GM18502 (cell line): Measurements from ENCODE around the gene MMP26.

Experiments used
- ATAC-seq: cut with Tn5 transposase; IDR thresholded peaks from one replicate; pipeline ENCODE4 v1.9.1; 2021; ENCODE audit warnings: mild to moderate bottlenecking; ENCODE audit not compliant: unreplicated experiment, poor library complexity

MMP26 gene

DNA sequence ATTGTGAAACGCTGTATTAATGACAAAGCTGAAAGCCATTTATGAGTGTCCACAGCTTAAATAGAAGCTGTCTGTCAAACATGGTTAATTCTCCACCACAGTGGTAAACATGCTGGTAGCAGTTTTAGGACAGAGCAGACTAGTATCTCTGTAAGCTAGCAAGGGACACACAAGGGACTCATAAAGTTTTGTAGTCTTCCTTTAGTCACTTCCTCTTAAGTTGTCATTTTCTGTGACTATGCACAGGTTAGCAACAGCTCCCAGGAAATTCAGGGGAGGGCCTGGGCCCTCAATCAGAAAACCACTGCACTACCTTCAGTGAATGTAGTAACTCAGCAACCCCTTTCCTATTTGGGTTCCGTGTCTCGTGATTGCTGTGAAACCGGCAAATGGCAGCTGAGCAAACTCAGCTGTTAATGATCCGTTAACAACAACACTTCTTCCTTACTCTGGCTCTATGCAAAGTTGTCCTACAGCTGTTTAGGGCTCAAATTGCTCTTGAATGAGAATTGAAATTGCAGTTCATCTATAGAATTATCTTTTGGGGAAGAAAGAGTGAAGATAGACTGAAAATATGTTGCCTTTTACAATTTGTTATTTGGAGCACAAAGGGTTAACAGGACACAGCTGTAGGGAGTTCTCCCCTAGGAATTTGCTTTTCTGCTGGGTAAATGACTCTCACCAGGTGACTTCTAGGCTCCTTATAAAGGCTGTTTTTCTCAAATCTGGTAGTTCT, at the start of gene MMP26:
Gene MMP26, plus strand, starts transcription at position 731 of the 736 bp plus-strand sequence.
- ATAC-seq = peak; percentile 53

- ATAC-seq = no peak
Measured at GRCh38 chr11:4658629-4659445, 45.7 kb upstream of the MMP26 start.

DNA sequence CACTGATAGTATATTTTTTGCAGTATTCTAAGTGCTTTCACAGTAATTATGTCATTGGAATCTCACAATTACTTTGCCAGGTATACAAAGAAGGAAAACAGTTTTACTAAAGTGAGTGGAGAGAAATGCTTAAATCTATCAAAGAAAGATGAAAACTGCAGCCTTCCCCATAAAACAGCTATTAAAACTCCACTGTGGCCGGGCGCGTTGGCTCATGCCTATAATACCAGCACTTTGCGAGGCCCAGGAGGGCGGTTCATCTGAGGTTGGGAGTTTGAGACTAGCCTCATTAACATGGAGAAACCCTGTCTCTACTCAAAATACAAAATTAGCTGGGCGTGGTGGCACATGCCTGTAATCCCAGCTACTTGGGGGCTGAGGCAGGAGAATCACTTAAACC, 41.7 kb upstream of the MMP26 start:
- ATAC-seq = no peak

- ATAC-seq = no peak
Measured at GRCh38 chr11:4664183-4664582, 40.4 kb upstream of the MMP26 start.

- ATAC-seq = no peak
Measured at GRCh38 chr11:4664786-4665185, 39.8 kb upstream of the MMP26 start.

GRCh38 chr11:4665424-4665823, 39.2 kb upstream of the MMP26 start:
- ATAC-seq = no peak

DNA sequence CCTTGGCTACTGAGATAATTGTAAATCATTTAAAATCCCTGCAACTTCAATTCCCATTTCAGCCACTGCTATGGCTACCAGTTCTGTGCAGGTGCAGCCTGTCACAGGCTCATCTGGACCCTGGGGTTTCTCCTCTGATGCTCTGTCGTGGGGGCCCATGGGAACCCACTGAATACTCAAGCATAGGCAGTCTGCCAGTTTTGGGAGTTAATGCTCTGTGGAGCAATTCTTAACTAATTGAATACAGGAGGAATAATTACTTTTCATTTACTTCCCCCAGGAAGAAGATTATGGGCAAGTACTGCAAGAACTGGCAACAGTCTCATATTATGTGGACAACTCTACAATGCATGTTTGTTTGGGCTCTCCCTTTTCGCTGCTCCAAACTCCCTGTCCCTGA, 32.8 kb upstream of the MMP26 start:
- ATAC-seq = no peak

DNA sequence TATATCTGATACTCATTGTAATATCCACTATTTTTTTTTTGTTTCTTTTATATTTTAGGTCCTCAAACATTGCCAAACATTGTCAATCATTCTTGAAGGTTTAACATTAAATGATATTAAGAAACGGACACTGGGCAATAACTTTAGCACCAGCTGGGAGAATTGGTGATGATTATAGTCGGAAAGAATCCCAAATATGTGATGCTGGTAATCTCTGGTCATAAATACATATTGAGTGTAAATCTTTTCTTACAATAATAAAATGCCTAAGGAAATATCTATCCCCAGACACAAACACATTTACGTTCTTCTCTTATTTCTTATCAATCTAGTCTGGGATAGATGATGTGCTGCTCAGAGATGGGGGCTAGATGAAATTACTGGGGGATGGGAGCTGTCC, 32.1 kb upstream of the MMP26 start:
- ATAC-seq = no peak

DNA sequence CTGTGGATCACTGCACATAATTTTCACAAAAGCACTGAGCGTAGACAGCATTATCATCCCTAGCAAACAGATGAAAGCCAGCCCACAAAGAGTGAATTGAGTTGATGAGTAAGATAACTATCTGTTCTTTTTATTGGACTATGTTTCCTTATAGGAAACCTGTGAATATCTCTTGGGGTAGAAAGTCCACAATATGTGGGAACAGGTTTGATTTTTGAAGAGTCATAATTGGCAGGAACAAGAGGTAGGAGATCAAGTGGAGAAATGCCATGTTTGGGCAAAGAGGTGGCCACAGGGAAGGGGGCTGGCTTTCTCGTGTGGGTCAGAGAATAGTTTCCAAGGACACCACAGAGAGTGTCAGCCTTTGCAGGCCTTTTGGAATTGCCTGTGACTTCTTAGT, 30.8 kb upstream of the MMP26 start:
- ATAC-seq = no peak

- no peak for ATAC-seq
Measured at GRCh38 chr11:4677948-4678347, 26.6 kb upstream of the MMP26 start.

DNA sequence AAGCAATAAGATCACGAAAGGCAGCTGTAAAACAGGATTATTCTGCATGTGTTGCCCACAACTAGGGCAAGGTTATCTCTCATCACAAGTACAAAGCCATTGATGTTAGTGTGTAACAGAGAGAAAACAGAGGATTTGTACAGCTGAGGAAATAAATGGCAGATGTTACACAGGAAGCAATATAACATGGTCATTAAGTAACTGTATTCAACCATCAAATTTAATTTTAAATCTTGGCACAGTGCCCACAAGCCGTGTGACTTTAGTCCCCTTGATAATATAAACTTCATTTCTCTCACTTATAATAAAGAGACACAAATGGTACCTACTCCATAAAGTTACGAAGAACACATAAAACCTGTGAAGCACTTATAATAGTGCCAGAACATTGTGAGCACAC, 24.2 kb upstream of the MMP26 start:
- ATAC-seq = no peak

DNA sequence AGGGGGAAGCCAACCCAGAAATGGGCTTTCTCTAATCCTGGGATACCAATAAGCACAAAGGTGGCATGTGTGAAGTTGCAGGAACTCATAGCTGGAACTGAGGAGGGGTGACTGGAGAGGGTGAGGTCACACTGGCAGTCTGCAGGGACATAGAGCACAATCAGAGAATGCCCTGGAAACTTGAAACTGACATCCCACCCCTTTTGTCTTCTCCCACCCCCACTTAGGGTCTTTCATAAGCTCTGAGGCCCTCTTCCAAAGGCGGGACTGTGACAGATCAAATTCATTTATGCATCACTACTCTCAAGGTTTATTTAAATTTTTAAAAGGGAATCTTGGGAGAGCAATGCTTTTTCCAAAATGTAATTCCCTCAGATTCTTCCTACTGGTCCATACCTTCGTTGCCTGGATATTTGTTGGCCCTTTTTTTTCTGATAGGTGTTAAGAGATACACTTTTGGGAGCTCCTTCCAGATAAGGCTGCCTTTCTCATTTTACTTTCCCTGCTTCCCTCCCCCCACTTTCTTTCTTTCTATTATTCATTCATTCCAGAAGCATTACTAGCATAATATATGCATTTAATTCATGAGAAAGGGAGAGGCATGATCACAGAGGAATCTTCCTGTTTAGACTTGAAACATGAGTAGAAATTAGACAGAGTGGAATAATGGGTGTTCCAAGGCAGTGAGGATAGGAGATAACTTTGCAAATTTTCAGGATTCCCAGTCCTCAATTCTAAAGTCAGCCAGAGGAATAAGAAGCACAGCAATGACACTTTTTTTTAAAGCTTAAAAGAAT, 21.8 kb upstream of the MMP26 start:
- no peak for ATAC-seq

DNA sequence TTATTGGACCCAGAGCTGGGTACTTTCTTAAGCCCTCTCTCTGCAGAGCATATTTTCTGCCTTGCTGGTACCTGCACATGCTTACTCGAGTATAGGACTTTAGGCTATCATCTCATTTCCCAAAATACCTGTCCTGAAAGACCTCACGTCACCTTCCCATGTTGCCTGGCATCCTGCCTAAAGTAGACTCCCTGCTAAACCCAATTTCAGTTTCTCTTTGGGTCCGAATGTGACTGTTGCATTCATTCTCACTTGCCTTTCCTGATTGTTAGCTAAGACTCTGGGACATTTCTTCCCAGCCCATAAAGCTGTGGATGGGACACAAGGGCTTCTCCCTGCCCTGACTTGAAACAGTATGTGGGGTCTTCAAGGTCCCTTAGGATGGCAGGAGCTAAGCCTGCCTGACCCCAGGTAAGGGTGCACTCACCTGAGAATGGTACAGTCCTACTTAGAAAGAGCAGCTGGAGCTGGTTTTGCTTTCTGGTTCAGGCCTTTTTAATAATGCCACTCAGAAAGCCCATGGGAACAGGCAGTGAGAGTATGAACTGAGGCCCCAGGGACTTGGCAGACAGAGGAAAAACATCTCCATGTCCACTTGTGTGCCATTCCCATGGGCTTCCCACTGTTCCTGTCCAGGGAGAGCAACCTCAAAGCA, 19.8 kb upstream of the MMP26 start:
- no peak for ATAC-seq

DNA sequence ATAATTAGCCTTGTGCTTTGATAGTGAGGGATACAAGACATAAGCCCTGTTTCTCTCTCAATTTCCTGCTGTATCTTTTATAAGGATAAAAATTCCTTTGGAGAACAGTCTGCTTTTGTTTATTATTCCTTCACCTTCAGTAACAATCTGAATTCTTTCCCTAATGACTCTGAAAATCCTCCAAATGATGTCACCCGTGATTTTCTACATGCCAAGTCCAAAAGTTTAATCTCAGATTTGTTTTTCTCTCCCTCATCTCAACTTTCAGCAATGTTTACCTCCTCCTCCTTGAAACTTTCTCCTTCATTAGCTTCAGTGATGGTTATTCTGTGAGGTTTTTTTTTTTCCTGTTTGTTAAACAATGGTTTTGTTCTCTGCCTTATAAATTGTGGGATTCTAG, 9.1 kb upstream of the MMP26 start:
- ATAC-seq = no peak

DNA sequence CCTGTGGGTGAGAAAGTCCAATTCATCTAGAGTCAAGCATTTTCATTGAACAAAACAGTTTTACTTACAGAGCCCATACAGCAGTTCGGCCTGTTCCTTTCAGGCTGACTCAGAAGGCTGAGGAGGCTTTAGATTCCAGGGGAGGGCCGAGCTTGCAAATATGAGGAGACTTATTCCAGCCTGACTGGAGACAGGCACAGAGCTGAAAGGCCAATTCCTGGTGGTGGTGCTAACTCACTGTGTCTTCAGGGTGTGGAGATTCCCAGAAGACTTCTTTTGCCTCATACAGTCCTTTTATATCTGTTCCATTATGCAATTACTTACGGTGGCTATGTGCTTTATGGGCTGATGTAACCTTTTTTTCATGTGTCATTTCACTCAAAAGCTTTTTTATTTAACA, 7.0 kb upstream of the MMP26 start, which contains the start of gene OR51E2:
Gene OR51E2, minus strand, starts transcription at position 269 of the 400 bp plus-strand sequence. CDS start 15,142 bp downstream, outside the sequence.
- ATAC-seq = no peak

DNA sequence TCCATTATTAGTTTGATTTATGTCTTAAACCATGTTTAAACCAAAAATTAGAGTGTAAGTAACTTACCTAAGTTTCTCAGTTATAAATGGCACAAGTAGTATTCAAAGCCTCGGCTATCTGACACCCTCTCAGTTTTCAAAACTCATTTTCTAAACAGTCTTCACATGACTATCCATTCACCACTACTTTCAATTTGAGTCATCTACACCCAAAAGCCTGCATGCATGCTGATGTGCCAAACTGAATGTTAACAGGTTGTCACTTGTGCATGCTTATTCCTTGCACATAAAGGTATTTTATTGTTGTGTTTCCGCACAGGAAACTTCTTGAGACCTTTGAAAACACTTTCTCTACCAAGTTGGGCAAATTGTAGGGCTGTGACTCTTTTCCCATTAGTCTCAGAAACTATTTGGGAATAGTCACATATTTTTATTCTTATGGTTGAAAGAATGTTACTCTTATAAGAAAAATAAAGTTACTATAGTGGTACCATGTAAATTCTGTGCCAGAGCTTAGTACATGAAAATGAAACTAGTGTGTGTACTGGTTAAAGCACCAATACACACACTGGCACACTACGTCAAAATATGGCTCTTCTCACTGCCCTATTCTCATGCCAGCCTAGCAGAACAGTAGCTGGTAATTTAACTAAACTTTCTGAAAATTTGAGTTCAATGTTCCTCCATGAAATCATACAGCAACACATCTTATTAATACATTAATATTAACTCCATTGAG, 4.7 kb upstream of the MMP26 start:
- peak; percentile 94 for ATAC-seq

GRCh38 chr11:4700436-4700820, 4.2 kb upstream of the MMP26 start:
- no peak for ATAC-seq

DNA sequence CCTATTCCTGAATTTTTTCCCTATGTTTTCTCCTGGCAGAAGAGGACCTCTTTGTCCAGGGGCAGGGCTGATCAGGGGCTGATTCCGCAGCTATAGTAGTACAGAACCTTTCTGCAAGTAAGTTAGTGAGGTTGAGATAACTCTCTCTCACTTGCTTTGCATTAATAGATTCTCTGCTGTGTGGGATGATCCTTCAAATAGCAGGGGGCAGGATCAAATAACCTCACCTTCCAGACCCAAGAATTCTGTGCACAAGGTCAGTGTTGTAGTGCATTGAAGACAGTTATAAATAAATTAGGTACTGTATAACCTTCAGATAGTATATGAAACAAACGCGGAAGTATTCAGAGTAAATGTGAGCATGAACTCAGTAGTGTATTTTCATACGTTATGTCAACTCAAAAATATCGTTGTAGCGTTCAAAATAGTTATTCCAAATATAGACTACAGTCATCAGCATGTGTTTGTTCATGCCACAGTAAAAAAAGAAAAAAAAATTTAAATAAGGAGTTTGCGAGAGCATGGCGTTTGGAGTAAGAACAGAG, 278 bp downstream of the MMP26 start:
- ATAC-seq = no peak

DNA sequence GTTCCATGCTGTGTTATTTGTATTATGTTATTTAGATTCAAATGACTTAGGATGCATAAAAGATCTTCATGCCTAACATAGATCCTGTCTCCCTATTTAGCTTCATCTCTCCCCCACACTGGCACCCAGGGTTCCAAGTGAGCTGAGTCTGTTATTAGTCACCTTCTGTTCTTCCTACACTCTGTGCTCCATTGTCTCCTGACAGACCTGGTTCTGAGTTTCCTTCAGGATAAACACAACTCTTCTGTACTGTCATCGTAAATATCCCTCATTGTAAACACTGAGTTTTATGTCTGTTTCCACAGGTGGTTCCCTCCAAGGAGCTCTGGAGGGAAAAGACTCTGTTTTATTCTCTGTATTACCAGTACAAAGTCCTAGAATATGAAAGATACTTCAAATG, 8.7 kb downstream of the MMP26 start:
- no peak for ATAC-seq
